ENCODE measurements around the gene NLRP6. TPM values are rescaled to one million over a fixed set of nuclear protein-coding genes. Genes with fewer than 3 reads are reported as not detected.
A peak's percentile ranks its signal among the peaks of the same experiment; 100 is the strongest.
"Not testable (repeated sequence)": the region's sequence is repeated elsewhere in the genome, so short reads cannot be mapped to it uniquely, and the experiment has no call there.

The NLRP6 gene
- total RNA-seq, 2 donors from 2014 or later, result 1.5 to 3.2 TPM

- Mint-ChIP-seq H3K9me3 (peaks cover 0 to 2% of the 10 kb centered on the region in 2 donors), H3K4me3 (peak overlapping the region; percentile 64 to 82), H3K4me1 (ENCODE audit: low read depth) (peaks cover 37% of the 10 kb centered on the region), H3K36me3 (ENCODE audit: insufficient read depth in 2 of 2) (peaks cover 9 to 12% of the 10 kb centered on the region in 2 donors), H3K27ac (peak overlapping the region; percentile 57), H3K27me3 (ENCODE audit: low read depth) (no peaks in the 10 kb centered on the region)
- DNase-seq (no peak), ATAC-seq (replicated peaks in 1 of 2) (peak; percentile 28 to 35)
Observed at GRCh38 chr11:266676-267439, 11.3 kb upstream of the NLRP6 start.

GRCh38 chr11:267491-267994 lies 10.7 kb upstream of the NLRP6 start:
- Mint-ChIP-seq H3K27me3 (ENCODE audit: low read depth) (no peaks in the 10 kb centered on the region), H3K27ac (peak overlapping the region; percentile 85), H3K4me3 (peak overlapping the region; percentile 87 to 96), H3K9me3 (peaks cover 0 to 2% of the 10 kb centered on the region in 2 donors), H3K4me1 (ENCODE audit: low read depth) (peaks cover 37% of the 10 kb centered on the region), H3K36me3 (ENCODE audit: insufficient read depth in 2 of 2) (peaks cover 9 to 12% of the 10 kb centered on the region in 2 donors)
- ATAC-seq (replicated peaks in 1 of 2) (peak; percentile 14 to 19), DNase-seq (peak; percentile 67 to 69)

GRCh38 chr11:268716-269145 lies 9.5 kb upstream of the NLRP6 start:
- peak overlapping the region; percentile 97 for H3K27ac Mint-ChIP-seq
- ATAC-seq (replicated peaks in 1 of 2) (peak; percentile 26 to 43), DNase-seq (peak; percentile 70 to 75)
- not testable (repeated sequence) for H3K9me3 Mint-ChIP-seq; H3K27me3 Mint-ChIP-seq (ENCODE audit: low read depth)
- peaks cover 9 to 12% of the 10 kb centered on the region in 2 donors for H3K36me3 Mint-ChIP-seq (ENCODE audit: insufficient read depth in 2 of 2)
- H3K4me1 Mint-ChIP-seq (ENCODE audit: low read depth), result peaks cover 37% of the 10 kb centered on the region
- H3K4me3 Mint-ChIP-seq, result peak overlapping the region; percentile 87 to 96

GRCh38 chr11:269146-269890 lies 8.9 kb upstream of the NLRP6 start:
- Mint-ChIP-seq H3K27ac (peak overlapping the region; percentile 97), H3K4me3 (peak overlapping the region; percentile 87 to 96), H3K27me3 (ENCODE audit: low read depth) (no peaks in the 10 kb centered on the region), H3K4me1 (ENCODE audit: low read depth) (peaks cover 37% of the 10 kb centered on the region), H3K36me3 (ENCODE audit: insufficient read depth in 2 of 2) (peaks cover 9 to 12% of the 10 kb centered on the region in 2 donors), H3K9me3 (peaks cover 0 to 2% of the 10 kb centered on the region in 2 donors)
- ATAC-seq (replicated peaks in 1 of 2) (peak; percentile 77 to 80), DNase-seq (peak; percentile 64 to 79)

- peak overlapping the region in 1 of 2 donors; percentile 96 for H3K4me3 Mint-ChIP-seq
- peaks cover 37% of the 10 kb centered on the region for H3K4me1 Mint-ChIP-seq (ENCODE audit: low read depth)
- H3K27me3 Mint-ChIP-seq (ENCODE audit: low read depth), result no peaks in the 10 kb centered on the region
- H3K9me3 Mint-ChIP-seq, result peaks cover 0 to 2% of the 10 kb centered on the region in 2 donors
- no peak for DNase-seq
- H3K36me3 Mint-ChIP-seq (ENCODE audit: insufficient read depth in 2 of 2), result peaks cover 9 to 10% of the 10 kb centered on the region in 2 donors
- ATAC-seq (replicated peaks in 1 of 2), result no peak
- peak overlapping the region; percentile 97 for H3K27ac Mint-ChIP-seq
Observed at GRCh38 chr11:270451-271318, 7.5 kb upstream of the NLRP6 start.

GRCh38 chr11:271319-271715 lies 6.9 kb upstream of the NLRP6 start:
- peaks cover 9 to 14% of the 10 kb centered on the region in 2 donors for H3K36me3 Mint-ChIP-seq (ENCODE audit: insufficient read depth in 2 of 2)
- peaks cover 2 to 3% of the 10 kb centered on the region in 2 donors for H3K9me3 Mint-ChIP-seq
- DNase-seq (no peak), ATAC-seq (replicated peaks in 1 of 2) (no peak)
- no peak overlapping the region for H3K27ac Mint-ChIP-seq
- no peaks in the 10 kb centered on the region for H3K27me3 Mint-ChIP-seq (ENCODE audit: low read depth)
- H3K4me1 Mint-ChIP-seq (ENCODE audit: low read depth), result peaks cover 37% of the 10 kb centered on the region
- no peak overlapping the region for H3K4me3 Mint-ChIP-seq

- H3K4me3 Mint-ChIP-seq, result no peak overlapping the region
- no peaks in the 10 kb centered on the region for H3K27me3 Mint-ChIP-seq (ENCODE audit: low read depth)
- H3K36me3 Mint-ChIP-seq (ENCODE audit: insufficient read depth in 2 of 2), result peaks cover 14 to 23% of the 10 kb centered on the region in 2 donors
- DNase-seq, result no peak
- H3K27ac Mint-ChIP-seq, result no peak overlapping the region
- peaks cover 4 to 8% of the 10 kb centered on the region in 2 donors for H3K9me3 Mint-ChIP-seq
- H3K4me1 Mint-ChIP-seq (ENCODE audit: low read depth), result peaks cover 39% of the 10 kb centered on the region
- ATAC-seq (replicated peaks in 1 of 2), result no peak
Observed at GRCh38 chr11:272195-272930, 5.8 kb upstream of the NLRP6 start.

GRCh38 chr11:272931-273198 lies 5.3 kb upstream of the NLRP6 start:
- H3K36me3 Mint-ChIP-seq (ENCODE audit: insufficient read depth in 2 of 2), result peaks cover 16 to 26% of the 10 kb centered on the region in 2 donors
- ATAC-seq (replicated peaks in 1 of 2) (no peak), DNase-seq (no peak)
- peaks cover 39% of the 10 kb centered on the region for H3K4me1 Mint-ChIP-seq (ENCODE audit: low read depth)
- no peak overlapping the region for H3K4me3 Mint-ChIP-seq
- peaks cover 4 to 8% of the 10 kb centered on the region in 2 donors for H3K9me3 Mint-ChIP-seq
- H3K27me3 Mint-ChIP-seq (ENCODE audit: low read depth), result no peaks in the 10 kb centered on the region
- no peak overlapping the region for H3K27ac Mint-ChIP-seq

GRCh38 chr11:276219-276618 lies 2.0 kb upstream of the NLRP6 start:
- ATAC-seq (replicated peaks in 1 of 2), result no peak
- no peak for DNase-seq
- Mint-ChIP-seq H3K27me3 (ENCODE audit: low read depth) (no peaks in the 10 kb centered on the region), H3K4me3 (peak overlapping the region in 1 of 2 donors; percentile 61), H3K27ac (no peak overlapping the region), H3K36me3 (ENCODE audit: insufficient read depth in 2 of 2) (peaks cover 8 to 26% of the 10 kb centered on the region in 2 donors), H3K9me3 (peaks cover 4 to 8% of the 10 kb centered on the region in 2 donors), H3K4me1 (ENCODE audit: low read depth) (peaks cover 31% of the 10 kb centered on the region)

- peaks cover 4 to 8% of the 10 kb centered on the region in 2 donors for H3K9me3 Mint-ChIP-seq
- no peak overlapping the region for H3K27ac Mint-ChIP-seq
- peaks cover 9% of the 10 kb centered on the region for H3K27me3 Mint-ChIP-seq (ENCODE audit: low read depth)
- H3K4me1 Mint-ChIP-seq (ENCODE audit: low read depth), result peaks cover 57% of the 10 kb centered on the region
- DNase-seq, result peak in 1 of 2 donors; percentile 46
- peak overlapping the region; percentile 81 to 94 for H3K4me3 Mint-ChIP-seq
- peak in 1 of 2 donors; percentile 38 for ATAC-seq (replicated peaks in 1 of 2)
- peaks cover 8 to 30% of the 10 kb centered on the region in 2 donors for H3K36me3 Mint-ChIP-seq (ENCODE audit: insufficient read depth in 2 of 2)
Observed at GRCh38 chr11:279040-279965, 1.1 kb downstream of the NLRP6 start.

GRCh38 chr11:279966-280705 lies 1.9 kb downstream of the NLRP6 start:
- peak overlapping the region; percentile 84 to 88 for H3K4me3 Mint-ChIP-seq
- no peak overlapping the region for H3K27ac Mint-ChIP-seq
- peaks cover 9% of the 10 kb centered on the region for H3K27me3 Mint-ChIP-seq (ENCODE audit: low read depth)
- ATAC-seq (replicated peaks in 1 of 2) (peak; percentile 46 to 57), DNase-seq (peak; percentile 57 to 67)
- peaks cover 4 to 8% of the 10 kb centered on the region in 2 donors for H3K9me3 Mint-ChIP-seq
- peaks cover 8 to 30% of the 10 kb centered on the region in 2 donors for H3K36me3 Mint-ChIP-seq (ENCODE audit: insufficient read depth in 2 of 2)
- H3K4me1 Mint-ChIP-seq (ENCODE audit: low read depth), result peaks cover 59% of the 10 kb centered on the region
